Testis (tissue), 3 donors: ENCODE measurements around the gene PRLHR. TPM values are rescaled to one million over a fixed set of nuclear protein-coding genes. Genes with fewer than 3 reads are reported as not detected.

Experiments used
- DNase-seq: peaks from one replicate; pipeline ENCODE4 v3.0.0-alpha.2; 2019
- H3K27ac ChIP-seq, 2 donors: fragments of 200-600 bp; sonication (generic); one replicate each; pipeline ENCODE4 v1.5.1; 2019
- H3K27me3 ChIP-seq: fragments of 200-600 bp; sonication (generic); one replicate; pipeline ENCODE4 v1.5.1; 2019
- H3K36me3 ChIP-seq: fragments of 200-600 bp; sonication (generic); one replicate; pipeline ENCODE4 v1.5.1; 2017; ENCODE audit warnings: low read depth; ENCODE audit errors: missing control alignments
- H3K4me1 ChIP-seq: fragments of 200-600 bp; sonication (generic); one replicate; pipeline ENCODE4 v1.5.1; 2019
- H3K4me3 ChIP-seq, 2 donors: fragments of 200-600 bp; sonication (generic); one replicate each; pipeline ENCODE4 v1.5.1; 2017 to 2019
- H3K9me3 ChIP-seq: fragments of 200-600 bp; sonication (generic); one replicate; pipeline ENCODE4 v1.5.1; 2017
- CTCF ChIP-seq, 3 experiments: fragments of 450-650 bp in 2 of 3; fragments of 200-600 bp in 1 of 3; sonication (generic) in 1 of 3; IDR thresholded peaks; one replicate each; pipeline ENCODE4 v1.5.1; 2016 to 2019; ENCODE audit warnings: antibody characterized with exemption in 3 of 3, mild to moderate bottlenecking in 2 of 3, moderate library complexity in 1 of 3
- POLR2A ChIP-seq: fragments of 450-650 bp; IDR thresholded peaks from one replicate; pipeline ENCODE4 v1.6.1; 2017; ENCODE audit warnings: antibody characterized with exemption, mild to moderate bottlenecking, moderate library complexity
- WGBS, 2 donors: methylation state at CpG; one replicate each; pipeline ENCODE4 v1.1.5; 2018; 5-methylcytosine and 5-hydroxymethylcytosine counted together
- intact Hi-C: fragments of 100-400 bp; cut with DNase I; formaldehyde crosslinking; loops from one replicate; pipeline ENCODE4 v1.15.1; 2023; ENCODE audit warnings: low total_unique reads
- polyA plus RNA-seq: library from polyadenylated mRNA; stranded (reverse); fragments of 350-450 nt; fragmentation: Illumina TruSeq; extraction: RNeasy Lipid Tissue Mini Kit (QIAGEN cat#74804); gene quantifications from one replicate; pipeline ENCODE4 v1.2.3, GENCODE V29; 2014; ENCODE audit warnings: low read depth, low replicate concordance; ENCODE audit not compliant: insufficient read depth
- total RNA-seq, 2 donors: library from RNA; depleted of rRNA; stranded (reverse); fragments of >200 nt; gene quantifications; one replicate each; pipeline ENCODE4 v1.2.3, GENCODE V29; 2016

Gene PRLHR
- total and polyA plus RNA-seq, 3 donors from 2014 or later, result 0.12 to 0.79 TPM; not detected in 1

GRCh38 chr10:118542745-118543144, 52.7 kb downstream of the PRLHR start:
- H3K9me3 ChIP-seq, result no peaks in the 10 kb centered on the region
- H3K4me3 ChIP-seq, result no peak overlapping the region
- H3K27ac ChIP-seq, result no peak overlapping the region
- H3K27me3 ChIP-seq, result no peaks in the 10 kb centered on the region
- no peak for TF ChIP-seq CTCF (IDR thresholded peaks at IDR 0.05)
- TF ChIP-seq POLR2A, result no peak
- no peaks in the 10 kb centered on the region for H3K36me3 ChIP-seq
- 89 to 100% methylated on average over 1 of the region's 1 CpG for WGBS, 2 donors
- intact Hi-C loops, result no loop called here
- DNase-seq, result no peak
- no peaks in the 10 kb centered on the region for H3K4me1 ChIP-seq

DNA sequence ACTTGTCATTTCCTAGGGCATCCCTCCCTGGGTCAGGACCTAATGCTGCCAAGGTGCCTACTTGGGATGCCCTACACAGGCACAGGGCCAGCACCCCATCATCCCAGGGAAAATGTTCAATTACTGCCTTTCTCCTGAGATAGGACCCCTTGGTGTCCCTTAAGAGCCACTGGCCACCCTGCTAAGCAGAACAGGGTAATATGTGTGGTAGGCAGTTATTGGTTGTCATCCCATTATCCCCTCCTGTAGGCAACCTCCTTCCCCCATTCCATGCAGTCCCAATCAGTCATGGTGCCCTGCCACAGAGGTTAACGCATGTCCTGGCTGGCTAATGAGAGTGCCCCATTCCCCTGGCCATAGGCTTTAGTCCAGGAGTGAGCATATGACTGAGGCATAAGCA, 53.2 kb downstream of the PRLHR start:
- intact Hi-C loops, result no loop called here
- no peaks in the 10 kb centered on the region for H3K36me3 ChIP-seq
- no peaks in the 10 kb centered on the region for H3K4me1 ChIP-seq
- H3K4me3 ChIP-seq, result no peak overlapping the region
- H3K9me3 ChIP-seq, result no peaks in the 10 kb centered on the region
- no peak overlapping the region for H3K27ac ChIP-seq
- TF ChIP-seq CTCF (IDR thresholded peaks at IDR 0.05) (no peak), POLR2A (no peak)
- DNase-seq, result no peak
- 100% methylated on average over 1 of the region's 1 CpG for WGBS, 2 donors
- no peaks in the 10 kb centered on the region for H3K27me3 ChIP-seq

DNA sequence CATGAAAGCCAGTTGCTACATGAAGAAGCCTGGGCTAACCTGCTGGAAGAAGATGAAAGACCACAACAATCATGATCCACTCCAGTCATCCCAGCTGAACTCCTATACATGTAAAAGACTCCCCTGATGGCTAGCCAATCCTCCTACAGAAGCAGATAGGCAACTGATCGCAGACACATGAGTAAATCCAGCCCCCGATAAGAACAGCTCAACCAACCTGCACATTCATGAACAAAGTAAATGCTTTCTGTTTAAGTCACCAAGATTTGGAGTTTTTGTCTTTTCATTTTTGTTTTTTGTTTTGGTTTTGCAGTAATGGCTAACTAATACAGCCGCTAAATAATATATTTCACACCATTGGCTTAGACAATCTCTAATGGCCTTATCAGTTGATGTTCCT, 53.7 kb downstream of the PRLHR start:
- no peak for TF ChIP-seq CTCF (IDR thresholded peaks at IDR 0.05)
- TF ChIP-seq POLR2A, result no peak
- no peak for DNase-seq
- intact Hi-C loops, result no loop called here
- Histone ChIP-seq H3K36me3 (no peaks in the 10 kb centered on the region), H3K27me3 (no peaks in the 10 kb centered on the region), H3K4me3 (no peak overlapping the region), H3K27ac (no peak overlapping the region), H3K9me3 (no peaks in the 10 kb centered on the region), H3K4me1 (no peaks in the 10 kb centered on the region)
- WGBS, 2 donors, result 78 to 90% methylated on average over 3 of the region's 3 CpGs

Other genes starting within 250 kb of the PRLHR start
- 10 to 100 TPM; 62.6 to 72.0 TPM for gene CACUL1, start 159.3 kb upstream of the PRLHR start, total RNA-seq
- 60.1 TPM for gene CACUL1, start 159.3 kb upstream of the PRLHR start, polyA plus RNA-seq